IMR-90 (cell line): Measurements from ENCODE around the gene RNU6-9. TPM values are rescaled to one million over a fixed set of nuclear protein-coding genes. Genes with fewer than 3 reads are reported as not detected.

Source experiments
- ATAC-seq: fragments of 200-7000 bp; cut with Tn5 transposase; 2 replicates; pipeline ENCODE4 v1.9.1; 2020; ENCODE audit warnings: low read depth, mild to moderate bottlenecking, moderate library complexity
- BruUV-seq: library from RNA; stranded (reverse); fragments of 400-500 nt; replicated peaks from 2 replicates; lab custom pipeline; 2021; lab: Mats Ljungman, UMichigan
- CTCF ChIA-PET: fragments of 300-600 bp; formaldehyde crosslinking; extraction: SDS; loops from one replicate; lab custom pipeline; 2021; ENCODE audit warnings: antibody characterized with exemption; lab: Yijun Ruan, JAX
- POLR2A ChIA-PET: fragments of 300-600 bp; sonication (Branson Sonifier 250); formaldehyde crosslinking; loops from one replicate; lab custom pipeline; 2022; ENCODE audit warnings: antibody characterized with exemption; ENCODE audit not compliant: unreplicated experiment; lab: Charles Lee
- DNase-seq: peaks from one replicate; pipeline ENCODE4 v3.0.0; 2013
- H2AFZ ChIP-seq: replicated peaks from 2 replicates; pipeline ENCODE3; 2013; ENCODE audit warnings: low read length, mild to moderate bottlenecking; ENCODE audit not compliant: poor library complexity
- H2AK5ac ChIP-seq: 2 replicates; pipeline ENCODE4 v1.6.1; 2013; ENCODE audit warnings: low read depth, low read length, inconsistent platforms
- H2AK9ac ChIP-seq: replicated peaks from 2 replicates; pipeline ENCODE3; 2013; ENCODE audit warnings: mild to moderate bottlenecking, low read depth, low read length, moderate library complexity; ENCODE audit not compliant: poor library complexity
- H2BK120ac ChIP-seq: 2 replicates; pipeline ENCODE4 v1.6.1; 2013; ENCODE audit warnings: low read depth, low read length, inconsistent platforms
- H2BK15ac ChIP-seq: 3 replicates; pipeline ENCODE4 v1.6.1; 2013; ENCODE audit warnings: low read depth, low read length, inconsistent platforms
- H2BK20ac ChIP-seq: 2 replicates; pipeline ENCODE4 v1.6.1; 2013; ENCODE audit warnings: low read depth, mild to moderate bottlenecking, inconsistent platforms, low read length, moderate library complexity
- H2BK5ac ChIP-seq: 2 replicates; pipeline ENCODE4 v1.6.1; 2013; ENCODE audit warnings: mild to moderate bottlenecking, low read depth, low read length, inconsistent platforms; ENCODE audit not compliant: poor library complexity, severe bottlenecking
- H3K14ac ChIP-seq: replicated peaks from 2 replicates; pipeline ENCODE4 v1.6.1; 2013; ENCODE audit warnings: low read depth, low read length, inconsistent platforms
- H3K18ac ChIP-seq: 2 replicates; pipeline ENCODE4 v1.6.1; 2013; ENCODE audit warnings: low read depth, low read length, control low read depth
- H3K23ac ChIP-seq: 2 replicates; pipeline ENCODE4 v1.6.1; 2013; ENCODE audit warnings: low read depth, low read length, inconsistent platforms
- H3K27ac ChIP-seq: 2 replicates; pipeline ENCODE4 v1.5.1; 2013; ENCODE audit warnings: mild to moderate bottlenecking, control low read depth, low read length; ENCODE audit not compliant: insufficient read depth
- H3K27me3 ChIP-seq: 2 replicates; pipeline ENCODE4 v1.6.1; 2013; ENCODE audit warnings: low read length; ENCODE audit not compliant: control insufficient read depth, insufficient read depth
- H3K36me3 ChIP-seq: 2 replicates; pipeline ENCODE4 v1.6.1; 2013; ENCODE audit warnings: low read length, mixed read lengths; ENCODE audit not compliant: control insufficient read depth, insufficient read depth
- H3K4ac ChIP-seq: 2 replicates; pipeline ENCODE4 v1.6.1; 2013; ENCODE audit warnings: low read depth, low read length, inconsistent platforms
- H3K4me1 ChIP-seq: 2 replicates; pipeline ENCODE4 v1.6.1; 2013; ENCODE audit warnings: low read length, mixed read lengths; ENCODE audit not compliant: control insufficient read depth, insufficient read depth
- H3K4me2 ChIP-seq: 2 replicates; pipeline ENCODE4 v1.6.1; 2013; ENCODE audit warnings: low read depth, mild to moderate bottlenecking, control low read depth, low read length, moderate library complexity
- H3K4me3 ChIP-seq: 2 replicates; pipeline ENCODE4 v1.5.1; 2013; ENCODE audit warnings: low read depth, mild to moderate bottlenecking, control low read depth, low read length, moderate library complexity; ENCODE audit not compliant: insufficient read depth
- H3K56ac ChIP-seq: 2 replicates; pipeline ENCODE4 v1.6.1; 2013; ENCODE audit warnings: low read length, inconsistent platforms; ENCODE audit not compliant: insufficient read depth; ENCODE audit errors: extremely low read depth
- H3K79me1 ChIP-seq, 2 experiments: 2 replicates each; pipeline ENCODE4 v1.6.1; 2013; ENCODE audit warnings: low read length in 2 of 2, inconsistent platforms in 1 of 2, low read depth in 1 of 2
- H3K9ac ChIP-seq: 2 replicates; pipeline ENCODE4 v1.6.1; 2013; ENCODE audit warnings: low read depth, low read length, control low read depth
- H3K9me1 ChIP-seq: 2 replicates; pipeline ENCODE4 v1.6.1; 2013; ENCODE audit warnings: low read length, inconsistent platforms; ENCODE audit not compliant: insufficient read depth
- H3K9me3 ChIP-seq: 2 replicates; pipeline ENCODE4 v1.6.1; 2013; ENCODE audit warnings: low read length; ENCODE audit not compliant: control insufficient read depth, insufficient read depth
- H4K20me1 ChIP-seq: 2 replicates; pipeline ENCODE4 v1.6.1; 2013; ENCODE audit warnings: low read length, inconsistent platforms; ENCODE audit not compliant: insufficient read depth
- H4K5ac ChIP-seq: 2 replicates; pipeline ENCODE4 v1.6.1; 2013; ENCODE audit warnings: mild to moderate bottlenecking, low read depth, low read length, control low read depth
- H4K8ac ChIP-seq, 2 experiments: 2 replicates each; pipeline ENCODE4 v1.6.1; 2013; ENCODE audit warnings: low read depth in 2 of 2, low read length in 2 of 2, control low read depth in 1 of 2, inconsistent platforms in 1 of 2
- H4K91ac ChIP-seq: 2 replicates; pipeline ENCODE4 v1.6.1; 2013; ENCODE audit warnings: low read depth, low read length, inconsistent platforms; ENCODE audit not compliant: insufficient read depth
- CEBPB ChIP-seq: IDR thresholded peaks from 2 replicates; pipeline ENCODE4 v1.6.1; 2012; ENCODE audit warnings: low read depth, low read length, improper control_type of control experiment
- ELK1 ChIP-seq: fragments of 150-350 bp; IDR thresholded peaks from 2 replicates; pipeline ENCODE4 v1.6.1; 2016; ENCODE audit warnings: low read depth, mild to moderate bottlenecking, low read length, moderate library complexity, borderline replicate concordance
- FOS ChIP-seq: fragments of 150-350 bp; IDR thresholded peaks from 2 replicates; pipeline ENCODE4 v1.6.1; 2016; ENCODE audit warnings: low read depth, low read length
- MAZ ChIP-seq: IDR thresholded peaks from 2 replicates; pipeline ENCODE4 v1.6.1; 2012; ENCODE audit warnings: low read depth, mild to moderate bottlenecking, low read length, improper control_type of control experiment, moderate library complexity, borderline replicate concordance
- NFE2L2 ChIP-seq: fragments of 150-350 bp; IDR thresholded peaks from 2 replicates; pipeline ENCODE4 v1.6.1; 2016; ENCODE audit warnings: low read depth, mild to moderate bottlenecking, low read length
- RFX5 ChIP-seq: IDR thresholded peaks from 2 replicates; pipeline ENCODE4 v1.8.0; 2012; ENCODE audit warnings: low read depth, mild to moderate bottlenecking, low read length, moderate library complexity
- SMC3 ChIP-seq: fragments of 150-350 bp; IDR thresholded peaks from 2 replicates; pipeline ENCODE4 v1.6.1; 2016; ENCODE audit warnings: low read depth, mild to moderate bottlenecking, antibody characterized with exemption, low read length, moderate library complexity
- WGBS, 2 experiments: methylation state at CpG; one replicate each; pipeline versions ENCODE4 v1.1.5 to v1.1.7; 2013; ENCODE audit warnings: missing lambda C conversion rate in 2 of 2; ENCODE audit not compliant: insufficient read length in 1 of 2; ENCODE audit errors: extremely low coverage in 2 of 2; 5-methylcytosine and 5-hydroxymethylcytosine counted together
- dilution Hi-C: fragments of 300-500 bp; cut with HindIII; formaldehyde crosslinking; loops from one replicate; pipeline ENCODE4 v1.14.3; 2018; ENCODE audit warnings: low sequenced_read_pairs; ENCODE audit not compliant: unreplicated experiment
- in situ Hi-C: fragments of 300-500 bp; cut with MboI; formaldehyde crosslinking; loops from 3 replicates; pipeline ENCODE4 v1.14.3; 2019; ENCODE audit warnings: low sequenced_read_pairs, inconsistent platforms, mixed read lengths
- intact Hi-C: fragments of 100-400 bp; cut with micrococcal nuclease; formaldehyde crosslinking; loops from 2 replicates; pipeline ENCODE4 v1.10.0; 2022
- polyA plus RNA-seq, 3 experiments: library from polyadenylated mRNA; depleted of rRNA; stranded (reverse); fragments of >200 nt; gene quantifications; 2 replicates each; pipeline ENCODE4 v1.2.3, GENCODE V29; 2012; ENCODE audit warnings: low replicate concordance in 1 of 3
- total RNA-seq: library from RNA; depleted of rRNA; stranded (reverse); fragments of >200 nt; gene quantifications from 2 replicates; pipeline ENCODE4 v1.2.3, GENCODE V29; 2012

RNU6-9 gene
- total and polyA plus RNA-seq, 2 of the 4 experiments (the other 2 are of a cell fraction) = not detected

GRCh38 chr19:854549-854948 lies 38.7 kb upstream of the RNU6-9 start:
- Histone ChIP-seq H4K20me1 (no peaks in the 10 kb centered on the region), H3K4me1 (peaks cover 7% of the 10 kb centered on the region), H4K5ac (no peak overlapping the region), H3K56ac (no peak overlapping the region), H3K9ac (no peak overlapping the region), H2BK120ac (no peak overlapping the region), H3K79me1 (no peaks in the 10 kb centered on the region), H3K4ac (no peak overlapping the region), H3K9me1 (no peaks in the 10 kb centered on the region), H3K14ac (no peak overlapping the region), H4K8ac (no peak overlapping the region), H3K9me3 (no peaks in the 10 kb centered on the region), H2BK15ac (no peak overlapping the region), H3K4me3 (no peak overlapping the region), H4K91ac (no peak overlapping the region), H2AK5ac (no peak overlapping the region), H3K27ac (no peak overlapping the region), H2AK9ac (no peak overlapping the region), H3K4me2 (no peak overlapping the region), H3K27me3 (peaks cover 2% of the 10 kb centered on the region; the same call in 1 of the 2 replicates), H2BK20ac (no peak overlapping the region), H3K18ac (no peak overlapping the region), H2BK5ac (no peak overlapping the region), H3K36me3 (no peaks in the 10 kb centered on the region), H2AFZ (no peak overlapping the region), H3K23ac (no peak overlapping the region)
- no CpG with 5 or more reads among the region's 6 CpGs for WGBS, 2 experiments
- intact Hi-C loops = no loop called here
- dilution Hi-C loops = no loop called here
- DNase-seq = no peak
- CTCF ChIA-PET = interaction anchor here (0.7 to 1.6 kb wide), 2 partner anchors 34 to 147 kb away, joined by 3 to 5 read pairs; no protein-coding TSS in a partner anchor
- TF ChIP-seq CEBPB (no peak), NFE2L2 (no peak), ELK1 (no peak), FOS (no peak), SMC3 (no peak), RFX5 (no peak), MAZ (no peak)
- POLR2A ChIA-PET = no interaction called here
- no peak for ATAC-seq
- in situ Hi-C loops = no loop called here
- BruUV-seq = no TSS peak
